ENCODE measurements around the gene PI16.

The PI16 gene, protein sequence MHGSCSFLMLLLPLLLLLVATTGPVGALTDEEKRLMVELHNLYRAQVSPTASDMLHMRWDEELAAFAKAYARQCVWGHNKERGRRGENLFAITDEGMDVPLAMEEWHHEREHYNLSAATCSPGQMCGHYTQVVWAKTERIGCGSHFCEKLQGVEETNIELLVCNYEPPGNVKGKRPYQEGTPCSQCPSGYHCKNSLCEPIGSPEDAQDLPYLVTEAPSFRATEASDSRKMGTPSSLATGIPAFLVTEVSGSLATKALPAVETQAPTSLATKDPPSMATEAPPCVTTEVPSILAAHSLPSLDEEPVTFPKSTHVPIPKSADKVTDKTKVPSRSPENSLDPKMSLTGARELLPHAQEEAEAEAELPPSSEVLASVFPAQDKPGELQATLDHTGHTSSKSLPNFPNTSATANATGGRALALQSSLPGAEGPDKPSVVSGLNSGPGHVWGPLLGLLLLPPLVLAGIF

DNA sequence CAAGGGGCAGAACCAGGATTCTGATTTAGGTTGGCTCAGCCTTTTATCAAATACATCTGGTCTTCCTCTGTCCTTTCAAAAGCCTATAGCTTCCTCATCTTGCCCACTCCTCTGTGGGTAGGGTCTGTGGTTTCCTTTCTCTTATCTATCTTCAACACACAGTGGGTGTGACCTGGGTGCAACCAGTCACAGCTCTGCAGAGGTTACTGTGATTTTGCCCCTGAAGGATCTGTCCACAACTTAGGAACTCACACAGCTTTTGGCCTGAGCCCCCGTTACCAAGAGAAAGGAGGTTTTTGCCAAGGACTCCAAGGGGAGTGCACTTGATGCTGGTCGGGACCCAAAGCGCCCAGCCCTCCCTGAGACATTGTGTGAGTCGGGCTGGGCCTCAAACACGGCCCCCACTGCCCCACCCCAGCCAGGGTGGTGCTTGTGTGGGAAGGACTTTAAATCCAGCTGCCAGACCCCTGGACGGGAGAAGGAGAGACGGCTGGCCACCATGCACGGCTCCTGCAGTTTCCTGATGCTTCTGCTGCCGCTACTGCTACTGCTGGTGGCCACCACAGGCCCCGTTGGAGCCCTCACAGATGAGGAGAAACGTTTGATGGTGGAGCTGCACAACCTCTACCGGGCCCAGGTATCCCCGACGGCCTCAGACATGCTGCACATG lies at the start of gene PI16:
Gene PI16, plus strand, starts transcription at position 477 of the 670 bp plus-strand sequence. Its CDS starts 23 bp downstream, at position 500.
- DNase-seq, result no peak

DNA sequence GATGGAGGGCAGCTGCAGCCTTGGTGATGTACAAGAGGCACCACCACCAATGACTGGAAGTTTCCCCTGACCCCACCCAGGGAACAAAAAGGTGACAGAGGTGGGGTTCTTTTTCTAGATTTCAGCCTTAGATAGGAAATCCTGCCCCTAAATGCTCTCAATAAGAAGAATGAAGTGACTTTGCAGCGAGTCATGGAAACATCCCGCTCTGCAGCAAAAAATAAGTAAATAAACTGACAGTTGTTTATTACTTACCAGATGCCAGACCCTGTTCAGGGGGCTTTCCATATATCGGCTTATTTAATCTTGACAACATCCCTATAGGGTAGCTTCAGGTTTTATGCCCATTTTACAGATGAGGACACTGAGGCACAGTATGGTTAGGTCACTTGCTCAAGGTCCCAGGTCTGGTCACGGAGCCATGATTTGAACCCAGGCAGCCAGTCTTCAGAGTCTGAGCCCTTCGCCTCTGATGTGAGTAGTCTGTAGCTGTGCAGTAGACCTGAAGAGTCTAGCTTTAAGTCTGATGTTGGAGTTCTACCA lies 49.6 kb upstream of the PI16 start:
- no peak for DNase-seq

DNA sequence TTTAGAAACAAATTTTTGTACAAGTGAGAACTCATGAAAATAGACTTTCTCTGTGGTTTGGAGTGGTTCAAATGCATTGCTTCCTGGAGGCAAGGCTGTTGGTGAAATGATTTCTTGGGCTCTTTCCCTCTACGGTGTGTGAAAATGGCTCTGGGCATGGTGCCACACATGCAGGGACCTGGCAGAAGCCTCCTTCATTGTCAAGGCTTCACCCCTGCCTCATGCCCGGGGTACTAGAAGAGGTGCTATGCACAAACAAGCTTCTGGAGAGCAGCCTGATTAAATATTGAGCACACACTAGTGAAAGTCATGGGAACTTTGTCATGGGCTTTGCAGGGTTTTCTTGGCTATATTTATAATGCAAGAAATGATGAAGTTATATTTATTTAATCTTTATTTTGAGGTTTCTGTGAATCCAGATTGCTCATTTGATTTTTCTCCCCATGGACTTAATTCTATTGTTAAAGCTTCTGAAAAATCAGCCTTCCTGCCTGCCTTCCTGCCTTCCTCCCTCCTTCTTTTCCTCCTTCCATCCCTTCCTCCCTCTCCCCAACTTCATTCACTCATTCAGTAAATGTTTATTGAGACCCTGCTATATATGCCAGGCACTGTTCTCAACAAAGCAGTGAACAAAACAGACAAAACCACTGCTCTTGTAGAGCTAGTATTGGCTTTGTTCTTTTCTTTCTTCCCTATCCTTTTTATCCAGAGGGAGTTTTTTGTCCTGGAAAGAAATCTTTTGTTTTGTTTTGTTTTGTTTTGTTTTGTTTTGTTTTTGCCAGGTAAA lies 47.8 kb upstream of the PI16 start:
- DNase-seq, result no peak

DNA sequence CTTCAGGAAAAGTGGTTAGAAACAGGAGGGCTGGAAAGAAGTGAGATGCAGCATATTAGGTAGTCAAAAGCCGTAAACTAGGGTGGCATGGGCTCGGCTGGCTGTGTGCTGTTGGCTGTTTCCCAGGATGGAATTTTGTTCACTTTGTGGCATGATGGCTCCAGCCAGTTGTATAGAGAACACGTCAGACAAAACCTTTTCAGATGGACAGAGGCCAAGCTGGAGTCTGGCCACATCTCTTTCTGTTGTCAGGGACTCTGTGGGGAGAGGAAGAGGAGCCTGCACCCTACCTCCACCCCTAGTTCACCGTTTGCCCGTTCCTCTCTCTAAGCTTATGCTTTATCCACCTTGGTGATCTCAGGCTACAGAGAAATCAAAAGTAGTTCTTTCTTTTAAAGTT lies 46.8 kb upstream of the PI16 start:
- DNase-seq, result no peak

DNA sequence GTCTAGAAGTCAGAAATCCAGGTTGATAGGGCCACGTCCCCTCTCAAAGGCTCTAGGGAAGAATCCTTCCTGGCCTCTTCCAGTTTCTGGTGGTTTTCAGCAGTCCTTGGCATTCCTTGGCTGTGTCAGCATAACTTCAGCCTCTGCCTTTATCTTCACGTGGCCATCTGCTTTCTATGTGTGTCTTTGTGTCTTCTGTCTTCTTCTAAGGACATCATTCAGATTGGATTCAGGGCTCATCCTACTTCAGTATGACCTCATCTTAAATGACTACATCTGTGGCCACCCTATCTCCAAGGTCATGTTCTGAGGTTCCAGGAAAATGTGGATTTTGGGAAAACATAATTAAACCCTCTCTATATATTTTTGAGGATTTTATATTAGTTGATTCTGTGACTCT lies 45.8 kb upstream of the PI16 start:
- no peak for DNase-seq

DNA sequence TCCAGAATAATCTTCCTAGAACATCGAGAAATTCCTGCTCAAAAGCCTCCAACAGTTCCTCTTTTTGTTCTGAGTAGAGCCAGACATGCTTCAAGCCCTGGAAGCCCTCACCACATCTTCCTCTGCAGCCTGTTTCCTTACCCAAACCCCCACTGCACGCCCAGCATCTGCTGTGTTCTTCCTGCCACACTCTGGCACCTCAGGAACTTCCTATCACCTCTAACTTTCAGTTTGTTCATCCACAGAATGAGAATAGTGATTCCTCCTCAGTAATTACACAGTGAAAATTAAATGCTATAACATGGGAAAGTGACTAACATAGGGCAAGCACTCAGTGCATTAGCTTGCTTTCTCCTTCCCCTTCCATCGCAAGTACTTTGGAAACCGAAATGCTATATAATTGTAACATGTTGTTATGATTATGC lies 42.5 kb upstream of the PI16 start:
- no peak for DNase-seq

DNA sequence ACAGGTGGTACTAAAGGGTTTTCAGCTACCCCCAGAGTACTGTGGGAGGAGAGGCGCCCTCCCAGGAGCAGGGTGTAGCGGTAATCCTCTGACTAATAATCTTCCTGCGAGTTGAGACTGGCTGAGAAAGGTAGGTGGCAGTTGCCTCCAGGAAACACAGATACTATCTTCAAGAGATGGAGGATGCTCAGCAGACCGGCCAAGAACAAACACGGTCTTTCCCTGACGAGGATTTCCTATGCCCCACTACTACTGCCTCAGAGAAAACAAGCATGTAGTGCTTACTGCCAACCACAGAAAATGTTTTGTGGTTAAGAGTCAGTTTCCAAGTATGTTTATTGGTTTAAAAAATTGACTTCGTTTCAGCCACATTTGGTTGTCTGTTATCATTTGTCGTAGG lies 42.0 kb upstream of the PI16 start:
- no peak for DNase-seq

DNA sequence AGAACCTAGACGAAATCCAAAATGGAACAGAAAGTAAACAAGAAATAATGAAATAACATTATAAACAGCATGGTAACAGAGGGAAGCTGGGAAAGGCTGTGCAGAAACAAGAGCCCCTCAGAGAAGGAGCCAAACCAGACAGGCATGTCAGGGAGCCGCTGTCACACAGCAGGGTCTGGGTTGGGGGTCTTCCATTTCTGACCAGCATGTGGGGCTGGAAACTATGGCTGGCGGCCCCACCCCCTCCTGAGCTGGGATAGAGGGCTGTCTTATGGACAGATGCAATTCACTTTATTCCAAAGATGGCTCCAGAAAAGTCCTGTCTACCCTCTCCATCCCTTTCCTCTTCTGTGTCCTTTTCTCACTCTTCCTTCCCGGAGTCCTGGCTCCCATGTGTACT lies 41.5 kb upstream of the PI16 start:
- DNase-seq, result no peak

DNA sequence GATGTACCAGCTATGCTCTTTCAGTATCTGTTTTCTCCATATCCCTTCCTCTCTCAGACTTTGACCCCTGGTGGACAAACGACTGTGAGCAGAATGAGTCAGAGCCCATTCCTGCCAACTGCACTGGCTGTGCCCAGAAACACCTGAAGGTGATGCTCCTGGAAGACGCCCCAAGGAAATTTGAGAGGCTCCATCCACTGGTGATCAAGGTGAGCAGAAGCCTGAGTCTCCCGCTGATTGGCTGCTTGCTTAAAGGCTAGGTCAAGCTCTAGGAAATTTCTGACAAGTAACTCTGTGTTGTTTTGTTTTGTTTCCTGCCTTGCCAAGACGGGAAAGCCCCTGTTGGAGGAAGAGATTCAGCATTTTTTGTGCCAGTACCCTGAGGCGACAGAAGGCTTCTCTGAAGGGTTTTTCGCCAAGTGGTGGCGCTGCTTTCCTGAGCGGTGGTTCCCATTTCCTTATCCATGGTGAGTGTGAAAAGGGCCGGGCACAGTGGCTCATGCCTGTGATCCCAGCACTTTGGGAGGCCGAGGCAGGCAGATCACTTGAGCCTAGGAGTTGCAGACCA lies 40.2 kb upstream of the PI16 start:
- no peak for DNase-seq

DNA sequence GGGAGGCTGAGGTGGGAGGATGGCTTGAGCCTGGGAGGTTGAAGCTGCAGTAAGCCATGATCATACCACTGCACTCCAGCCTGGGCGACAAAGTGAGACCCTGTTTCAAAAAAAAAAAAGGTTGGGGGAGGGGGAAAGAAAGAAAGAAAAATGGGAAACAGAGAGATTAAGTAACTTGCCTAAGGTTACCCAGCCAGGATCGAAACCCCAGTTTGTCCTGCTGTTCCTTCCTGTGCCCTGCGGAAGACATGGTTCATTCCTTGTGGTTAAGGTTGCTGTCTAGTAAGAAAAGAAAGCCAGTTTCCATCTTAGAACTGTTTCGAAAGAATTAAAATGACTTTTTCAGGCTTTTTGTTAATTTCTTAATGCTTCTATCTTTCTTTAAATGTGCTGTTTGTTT lies 38.9 kb upstream of the PI16 start:
- no peak for DNase-seq

DNA sequence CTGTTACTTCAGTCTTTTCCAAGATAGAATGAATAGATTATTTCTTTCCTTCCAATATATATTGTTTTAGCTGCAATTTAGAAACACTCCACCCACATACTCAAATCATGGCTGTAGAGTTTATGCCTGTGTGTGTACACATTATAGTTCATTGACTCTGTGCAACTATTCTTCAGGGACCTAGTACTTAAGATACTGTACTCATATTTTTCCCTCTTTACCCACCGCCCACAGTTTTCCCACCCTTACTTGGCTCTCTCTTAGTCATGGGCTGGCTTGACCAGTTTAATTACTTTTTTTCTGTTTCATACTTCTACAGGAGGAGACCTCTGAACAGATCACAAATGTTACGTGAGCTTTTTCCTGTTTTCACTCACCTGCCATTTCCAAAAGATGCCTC lies 38.4 kb upstream of the PI16 start:
- DNase-seq, result no peak

DNA sequence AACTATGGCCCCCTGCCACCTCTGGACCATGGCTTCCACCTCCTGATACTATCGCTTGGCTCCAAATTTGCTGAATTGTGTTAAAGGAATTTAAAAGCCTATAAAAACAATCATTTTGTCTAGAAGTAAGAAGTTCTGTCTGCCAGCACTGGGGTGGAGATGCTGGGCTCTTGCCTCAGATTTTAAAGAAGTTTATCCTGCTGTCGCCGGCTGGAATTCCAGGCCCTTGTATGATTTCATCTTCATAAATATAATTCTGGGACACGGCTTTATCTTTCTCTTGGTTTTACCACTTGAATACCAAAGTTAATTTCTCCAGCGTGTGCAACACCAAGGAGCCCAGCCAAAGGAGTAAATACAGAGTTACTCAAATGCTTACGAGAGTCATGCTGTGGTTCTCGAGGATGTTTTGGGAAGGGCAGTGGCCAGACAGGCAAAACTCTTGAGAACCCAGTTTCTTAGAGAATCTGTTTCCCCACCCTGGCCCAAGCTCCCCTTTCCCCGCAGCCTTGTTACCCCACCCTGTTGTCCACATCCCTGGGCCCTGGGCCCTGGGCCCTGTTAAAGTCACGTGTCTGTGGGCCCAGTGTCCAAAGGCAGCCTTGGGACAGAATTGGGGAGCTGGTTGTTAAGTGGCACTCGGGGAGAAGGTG lies 36.9 kb upstream of the PI16 start:
- DNase-seq, result no peak

DNA sequence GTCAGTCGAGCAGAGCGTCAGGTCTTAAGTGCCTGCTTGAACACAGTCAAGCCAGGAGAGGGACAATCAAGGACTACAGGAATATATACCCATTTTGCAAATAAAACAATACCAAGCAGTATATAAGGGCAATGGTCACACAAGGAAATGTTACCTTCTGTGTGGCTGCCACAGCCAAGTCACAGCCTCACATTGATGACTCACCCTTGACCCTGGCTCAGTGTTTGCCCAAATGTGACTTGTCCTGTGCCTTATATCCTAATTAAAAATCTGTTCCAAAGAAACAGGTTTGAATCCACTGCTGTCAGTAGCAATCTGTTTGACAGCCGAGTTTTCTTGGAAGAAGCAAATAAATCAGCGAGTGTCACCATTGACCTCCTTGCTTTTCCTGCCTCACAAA lies 34.5 kb upstream of the PI16 start:
- DNase-seq, result no peak

DNA sequence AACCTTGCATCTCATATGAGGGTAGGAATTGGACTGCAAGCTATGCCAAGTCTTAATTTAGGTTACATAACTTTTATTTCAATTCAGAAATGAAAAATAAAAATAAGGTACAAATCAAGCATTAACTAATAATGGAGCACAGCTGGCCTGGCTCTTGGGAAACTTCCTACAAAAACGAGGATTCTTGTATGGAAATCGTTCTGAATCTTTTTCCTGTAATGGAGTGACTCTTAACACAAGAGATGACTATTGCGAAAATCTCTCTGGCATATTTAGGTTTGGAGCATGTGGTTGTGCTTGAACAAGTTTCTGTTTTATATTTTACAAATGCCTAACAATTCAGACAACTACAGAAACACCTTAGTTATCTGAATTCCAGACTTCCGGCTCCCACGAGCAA lies 34.0 kb upstream of the PI16 start:
- DNase-seq, result no peak

DNA sequence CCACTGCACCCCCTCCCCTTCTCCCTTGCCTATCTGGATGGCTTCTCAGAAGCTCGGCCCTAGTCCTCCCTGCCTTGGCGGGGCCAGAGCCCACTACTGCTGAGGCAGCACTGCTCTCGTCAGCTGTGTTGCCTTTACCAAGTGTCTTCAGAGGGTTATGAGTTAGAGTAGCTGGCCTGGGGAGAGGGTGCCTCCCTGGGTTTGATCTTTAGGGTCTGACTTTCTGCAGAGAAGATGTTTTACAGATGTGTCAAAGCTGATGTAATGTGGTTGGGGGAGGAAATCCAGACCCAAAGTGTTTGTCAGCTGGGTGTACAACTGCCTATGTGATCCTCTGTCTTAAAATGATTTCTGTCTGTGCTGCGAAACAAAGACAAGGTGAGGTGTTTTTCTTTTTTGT lies 30.4 kb upstream of the PI16 start:
- DNase-seq, result no peak

DNA sequence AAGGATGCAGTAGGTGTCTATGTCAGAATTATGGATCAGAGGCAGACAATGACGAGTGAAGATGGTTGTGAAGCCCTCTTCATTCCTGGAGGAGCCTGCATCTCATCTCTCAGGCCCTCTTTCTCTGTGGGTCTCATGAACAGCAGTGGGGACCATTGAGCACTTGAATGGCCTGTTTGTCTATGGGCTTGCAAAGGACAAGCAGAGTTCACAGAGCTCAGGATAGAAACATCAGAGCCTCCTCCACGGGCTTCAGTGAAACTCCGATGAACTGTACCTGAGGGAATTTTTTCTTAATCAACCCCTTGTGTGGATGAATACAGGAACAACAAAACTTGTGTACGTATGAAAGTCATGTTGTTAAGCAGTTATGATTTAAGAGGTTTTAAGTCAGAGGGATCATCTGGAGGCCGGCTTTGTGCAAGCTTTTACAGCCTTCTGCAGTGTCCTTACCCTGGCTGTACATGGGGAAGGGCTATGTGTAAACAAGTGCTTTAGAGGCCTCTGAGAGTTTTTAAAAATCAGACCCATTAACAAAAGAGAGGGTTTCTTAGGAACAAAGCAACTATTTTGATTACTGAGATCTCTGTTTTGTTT lies 29.7 kb upstream of the PI16 start:
- no peak for DNase-seq

DNA sequence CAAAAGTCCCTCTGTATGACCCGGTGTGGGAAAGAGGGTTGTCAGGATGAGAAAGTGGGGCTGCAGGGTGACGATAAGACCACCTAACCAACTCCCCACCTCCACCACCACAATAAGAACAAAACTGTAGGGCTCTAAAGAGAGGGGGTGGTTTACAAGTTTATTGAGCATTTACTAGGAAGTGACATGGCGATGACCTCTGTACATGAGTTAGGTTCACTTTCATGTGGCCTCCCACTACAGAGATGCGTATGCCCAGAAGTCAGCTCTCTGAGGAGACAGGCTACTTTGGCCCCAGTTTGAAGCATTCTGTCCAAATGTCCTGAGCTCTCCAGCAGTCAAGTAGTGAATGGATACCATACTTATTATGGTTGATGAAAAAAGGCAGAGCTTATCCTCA lies 28.7 kb upstream of the PI16 start:
- no peak for DNase-seq

DNA sequence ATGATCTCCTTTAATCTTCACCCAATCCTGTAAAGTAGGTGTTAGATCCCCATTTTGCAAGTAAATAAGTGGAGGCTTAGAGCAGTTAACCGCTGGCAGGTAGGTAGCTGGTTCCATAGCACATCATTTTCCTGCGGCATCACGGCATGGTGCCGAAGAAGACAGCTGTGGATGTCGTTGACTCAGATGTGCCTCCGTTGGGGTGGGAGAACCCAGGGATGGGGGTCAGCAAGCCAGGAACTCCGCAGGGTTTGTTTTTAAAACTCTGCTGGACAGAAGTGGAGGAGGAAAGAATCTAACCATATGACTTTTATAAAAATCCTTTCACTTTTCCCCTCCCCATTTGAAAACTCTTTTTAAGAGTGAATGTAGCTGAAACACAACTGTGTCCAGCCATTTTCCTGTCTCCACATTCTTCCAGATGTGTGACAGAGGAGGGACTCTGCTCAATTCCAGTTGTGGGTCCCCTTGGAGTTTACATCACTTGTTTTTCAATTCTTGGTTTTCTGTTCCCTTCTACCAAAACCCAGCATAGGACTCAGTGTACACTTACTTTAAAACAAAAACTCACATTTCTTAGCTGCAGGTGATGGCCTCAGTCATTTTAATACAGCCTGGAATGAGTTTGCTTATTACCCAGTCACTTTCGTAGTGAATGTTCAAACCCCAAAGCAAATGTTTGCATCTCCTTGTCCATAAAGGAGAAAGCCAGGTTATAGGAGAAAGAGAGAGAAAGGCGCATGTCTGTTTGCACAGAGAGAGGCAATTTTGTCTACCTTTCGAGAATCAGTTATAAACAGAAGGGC lies 27.6 kb upstream of the PI16 start:
- no peak for DNase-seq

DNA sequence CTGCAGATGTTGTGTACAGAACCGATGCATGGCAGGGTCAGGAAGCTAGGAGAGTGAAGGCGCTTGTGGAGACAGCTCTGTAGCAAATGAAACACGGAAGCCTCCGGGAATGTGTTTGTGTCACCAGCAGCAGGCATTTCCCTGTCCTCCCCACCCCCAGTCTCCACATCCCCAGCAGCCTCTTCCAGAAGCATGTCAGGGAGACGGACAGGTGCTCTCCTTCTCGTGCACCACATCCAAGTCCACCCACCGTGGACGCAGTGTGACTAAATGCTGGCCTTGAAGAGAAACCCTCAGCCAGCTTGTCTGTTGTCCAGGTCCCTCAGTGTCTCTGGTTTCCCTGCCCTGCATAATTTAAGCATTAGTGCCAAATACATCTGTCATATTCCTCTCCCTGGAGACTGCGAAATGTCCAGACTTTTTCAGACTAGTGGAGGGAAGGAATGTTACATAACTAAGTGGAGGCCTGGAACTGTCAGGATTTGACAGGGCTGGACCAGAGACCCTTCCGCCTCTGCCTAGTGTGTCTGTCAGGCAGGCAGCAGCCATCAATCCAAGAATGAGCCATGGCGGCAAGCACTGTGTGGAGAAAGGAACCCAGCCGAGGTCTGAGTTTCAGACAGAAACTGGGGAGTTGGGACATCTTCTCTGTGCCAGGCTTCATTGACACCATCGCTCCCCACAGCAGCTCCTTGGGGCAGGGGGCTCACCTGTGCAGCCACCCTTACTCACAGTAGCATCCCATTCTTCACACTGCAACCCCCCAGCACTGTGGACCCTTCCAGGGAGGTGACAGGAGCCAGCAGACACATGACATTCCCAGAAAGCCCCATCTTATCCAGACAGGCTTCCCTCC lies 26.6 kb upstream of the PI16 start:
- DNase-seq, result no peak

DNA sequence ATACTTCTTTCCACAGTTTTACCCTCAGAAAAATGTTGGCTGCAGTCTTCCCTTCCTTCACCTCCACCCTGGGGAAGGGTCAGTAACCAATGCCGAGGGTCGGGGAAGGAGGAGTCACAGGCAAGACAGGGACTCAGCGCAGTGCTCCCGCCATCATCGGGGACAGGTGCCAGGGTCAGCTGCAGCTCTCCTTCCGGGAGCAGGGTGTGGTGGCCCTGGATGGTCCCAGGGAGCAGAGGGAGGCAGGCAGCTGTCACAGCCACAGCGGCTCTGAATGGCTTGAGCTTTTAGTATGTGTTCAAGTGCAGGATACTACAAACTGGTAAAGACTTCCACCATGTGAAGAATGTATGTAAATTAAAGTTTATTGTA lies 26.0 kb upstream of the PI16 start:
- no peak for DNase-seq

All from NCI-H82 (cell line).